NCI-H345 treated with DMSO at 0.1 percent for 48 hours (cell line): ENCODE data around the gene SMCR8.
"Not testable (repeated sequence)": the region's sequence is repeated elsewhere in the genome, so short reads cannot be mapped to it uniquely, and the experiment has no call there.

Experiments
- DNase-seq: peaks from one replicate; lab custom pipeline; 2025; ENCODE audit not compliant: unreplicated experiment; lab: John Stamatoyannopoulos, UW

The SMCR8 gene

GRCh38 chr17:18356624-18357023 lies 41.5 kb downstream of the SMCR8 start:
- no peak for DNase-seq

GRCh38 chr17:18360518-18360917 lies 45.4 kb downstream of the SMCR8 start:
- DNase-seq, result no peak

- no peak for DNase-seq
Observed at GRCh38 chr17:18361837-18362697, 47.0 kb downstream of the SMCR8 start.

DNA sequence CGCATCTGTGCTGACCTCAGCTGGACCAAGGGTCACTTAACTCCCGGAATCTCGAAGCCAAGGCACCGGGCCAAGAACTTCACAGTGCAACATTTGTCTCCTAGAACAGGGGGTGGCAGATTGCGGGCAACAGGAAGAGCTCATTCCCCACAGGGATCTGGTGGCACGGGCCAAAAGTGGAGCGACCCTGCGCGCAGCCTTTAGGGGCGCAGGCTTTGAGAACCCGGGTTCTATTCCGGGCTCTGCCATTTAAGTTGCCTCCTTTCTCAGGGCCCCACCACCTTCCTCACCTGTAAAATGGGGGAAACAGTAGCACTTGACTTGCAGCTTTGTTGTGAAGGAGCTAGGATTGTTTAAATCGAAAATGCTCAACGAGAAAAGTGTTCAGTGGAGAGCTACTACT lies 47.6 kb downstream of the SMCR8 start:
- no peak for DNase-seq

GRCh38 chr17:18363101-18364049 lies 48.3 kb downstream of the SMCR8 start, which contains the start of gene SHMT1:
Gene SHMT1, minus strand, starts transcription at chr17:18363550. Its CDS starts 7,569 bp downstream, at chr17:18355981.
- DNase-seq, result peak; percentile 72

DNA sequence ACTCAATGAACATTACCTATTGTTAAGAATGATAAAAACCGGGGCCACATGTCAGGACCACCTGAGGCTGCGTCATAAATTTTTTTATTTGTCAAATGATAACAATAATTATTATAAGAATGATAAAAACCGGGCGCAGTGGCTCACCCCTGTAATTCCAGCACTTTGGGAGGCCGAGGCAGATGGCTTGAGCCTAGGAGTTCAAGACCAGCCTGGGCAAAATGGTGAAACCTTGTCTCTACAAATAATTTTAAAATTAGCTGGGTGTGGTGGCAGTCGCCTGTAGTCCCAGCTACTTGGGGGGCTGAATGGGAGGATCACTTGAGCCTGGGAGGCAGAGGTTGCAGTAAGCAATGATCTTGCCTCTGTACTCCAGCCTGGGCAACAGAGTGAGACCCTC lies 49.1 kb downstream of the SMCR8 start:
- DNase-seq, result no peak

DNA sequence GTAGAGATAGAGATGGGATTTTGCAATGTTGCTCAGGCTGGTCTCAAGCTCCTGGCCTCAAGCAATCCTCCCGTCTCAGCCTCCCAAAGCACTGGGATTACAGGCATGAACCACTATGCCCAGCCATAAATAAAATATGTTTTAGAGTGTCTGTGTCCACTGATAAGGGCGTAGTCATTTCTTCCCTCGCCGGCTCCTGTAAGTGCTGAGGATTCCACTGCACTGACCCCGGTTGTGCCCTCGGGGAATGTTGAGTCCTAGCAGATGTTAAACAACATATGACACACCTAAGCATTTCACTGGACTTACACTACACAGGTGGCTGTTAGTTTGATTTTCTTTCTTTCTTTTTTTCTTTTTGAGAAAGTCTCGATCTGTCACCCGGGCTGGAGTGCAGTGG lies 53.9 kb downstream of the SMCR8 start:
- no peak for DNase-seq

- DNase-seq, result no peak
Observed at GRCh38 chr17:18370761-18371160, 55.7 kb downstream of the SMCR8 start.

- DNase-seq, result no peak
Observed at GRCh38 chr17:18371455-18371854, 56.4 kb downstream of the SMCR8 start.

DNA sequence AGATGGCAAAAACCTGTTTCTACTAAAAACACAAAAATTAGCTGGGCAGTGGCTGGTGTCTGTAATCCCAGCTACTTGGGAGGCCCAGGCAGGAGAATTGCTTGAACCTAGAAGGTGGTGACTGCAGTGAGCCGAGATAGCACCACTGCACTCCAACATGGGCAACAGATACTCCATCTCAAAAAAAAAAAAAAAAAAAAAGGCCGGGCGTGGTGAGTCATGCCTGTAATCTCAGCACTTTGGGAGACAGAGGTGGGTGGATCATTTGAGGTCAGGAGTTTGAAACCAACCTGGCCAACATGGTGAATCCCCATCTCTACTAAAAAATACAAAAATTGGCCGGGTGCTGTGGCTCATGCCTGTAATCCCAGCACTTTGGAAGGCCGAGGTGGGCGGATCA lies 58.1 kb downstream of the SMCR8 start:
- DNase-seq, result not testable (repeated sequence)

DNA sequence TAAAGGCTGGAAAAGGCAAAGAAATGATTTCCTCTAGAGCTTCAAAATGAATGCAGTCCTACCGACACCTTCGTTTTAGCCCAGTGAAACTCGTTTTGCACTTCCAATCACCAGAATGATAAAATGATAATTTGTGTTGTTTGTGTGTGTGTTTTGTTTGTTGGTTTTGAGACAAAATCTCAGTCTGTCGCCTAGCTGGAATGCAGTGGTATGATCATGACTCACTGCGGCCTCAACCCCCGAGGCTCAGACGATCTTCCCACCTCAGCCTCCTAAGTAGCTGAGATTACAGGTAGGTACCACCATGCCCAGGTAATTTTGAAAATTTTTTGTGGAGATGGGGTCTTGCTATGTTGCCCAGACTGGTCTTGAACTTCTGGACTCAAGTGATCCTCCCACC lies 59.1 kb downstream of the SMCR8 start:
- DNase-seq, result no peak
